Thyroid gland (tissue), 4 donors: ENCODE measurements around the gene APBA1.

Experiments
- CTCF ChIP-seq, 6 experiments: fragments of 200-600 bp in 3 of 6; fragments of 450-650 bp in 3 of 6; sonication (generic) in 3 of 6; IDR thresholded peaks; one replicate each; pipeline ENCODE4 v1.5.1; 2016 to 2019; ENCODE audit warnings: antibody characterized with exemption in 6 of 6, mild to moderate bottlenecking in 2 of 6, inconsistent platforms in 1 of 6, moderate library complexity in 1 of 6
- POLR2A ChIP-seq, 2 donors: fragments of 450-650 bp; IDR thresholded peaks; one replicate each; pipeline ENCODE4 v1.6.1; 2017; ENCODE audit warnings: antibody characterized with exemption in 2 of 2, mild to moderate bottlenecking in 2 of 2, moderate library complexity in 1 of 2

GRCh38 chr9:69400470-69400869 lies 271.7 kb downstream of the APBA1 start:
- TF ChIP-seq POLR2A (IDR thresholded peaks at IDR 0.05) (no peak), CTCF (IDR thresholded peaks at IDR 0.05) (no peak)
